Mononuclear cell (primary cell): ENCODE data around the gene TSPAN3. TPM values are rescaled to one million over a fixed set of nuclear protein-coding genes. Genes with fewer than 3 reads are reported as not detected.
A peak's percentile ranks its signal among the peaks of the same experiment; 100 is the strongest.

ENCODE experiments used
- H3K27me3 ChIP-seq: 2 replicates; pipeline ENCODE4 v1.6.0; 2011; ENCODE audit warnings: low read length, control low read depth; ENCODE audit not compliant: insufficient read depth
- H3K4me1 ChIP-seq: 2 replicates; pipeline ENCODE4 v1.5.1; 2011; ENCODE audit warnings: mild to moderate bottlenecking, low read length, control low read depth; ENCODE audit not compliant: insufficient read depth
- H3K4me3 ChIP-seq: 2 replicates; pipeline ENCODE4 v1.5.1; 2011; ENCODE audit warnings: mild to moderate bottlenecking, low read length, moderate library complexity
- H3K9me3 ChIP-seq: 2 replicates; pipeline ENCODE4 v1.5.1; 2011; ENCODE audit warnings: low read depth, mild to moderate bottlenecking, control low read depth, low read length
- total RNA-seq: library from RNA; depleted of rRNA; stranded (reverse); fragments of >200 nt; gene quantifications from one replicate; pipeline ENCODE4 v1.2.3, GENCODE V29; 2012

TSPAN3 gene
- total RNA-seq: 39.9 TPM

DNA sequence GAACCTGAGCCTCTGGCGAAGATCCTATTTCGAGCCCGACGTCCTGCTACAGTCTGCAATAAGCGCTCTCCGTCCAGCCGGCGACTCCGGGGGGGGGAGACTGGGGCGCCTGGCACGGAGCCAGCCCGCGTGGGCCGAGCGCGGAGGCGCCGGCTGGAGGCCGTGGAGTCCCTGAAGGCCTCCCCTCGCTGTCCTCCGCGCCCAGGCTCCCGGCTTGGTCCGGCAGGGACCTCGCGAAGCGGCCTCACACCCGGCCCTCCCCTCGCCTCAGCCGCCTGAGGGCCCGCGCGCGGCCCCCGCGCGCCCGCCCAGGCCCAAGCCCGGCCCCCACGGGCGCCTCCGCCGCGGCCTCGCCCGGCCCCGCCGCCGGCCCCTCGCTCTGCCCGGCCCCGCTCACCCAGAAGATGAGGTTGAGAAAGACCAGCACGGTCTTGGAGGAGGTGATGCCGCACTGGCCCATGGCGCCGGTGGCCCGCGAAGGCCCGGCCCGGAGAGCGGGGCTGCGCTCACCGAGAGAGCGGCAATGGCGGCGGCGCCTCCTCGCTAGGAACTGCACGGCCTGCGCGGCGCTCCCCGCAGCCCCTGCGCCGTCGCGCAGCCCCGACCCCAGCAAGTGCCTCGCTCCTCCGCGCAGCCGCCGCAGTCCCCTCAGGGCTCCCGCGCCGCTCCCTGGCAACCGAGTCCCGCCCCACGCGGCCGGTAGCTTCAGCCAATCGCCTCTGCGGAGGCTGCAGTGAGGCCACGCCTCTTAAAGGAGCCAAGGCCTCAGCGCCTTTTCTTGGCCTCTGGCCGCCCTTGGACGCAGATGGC lies at the start of gene TSPAN3:
TSS of gene TSPAN3 (minus strand) at position 615 of the 810 bp plus-strand sequence. CDS start at position 460, 155 bp downstream.
- H3K27me3 ChIP-seq: no peaks in the 10 kb centered on the region
- H3K9me3 ChIP-seq: no peaks in the 10 kb centered on the region
- peak within 1 kb of the TSS; percentile 63 for H3K4me3 ChIP-seq
- peaks cover 39% of the 10 kb centered on the region for H3K4me1 ChIP-seq

DNA sequence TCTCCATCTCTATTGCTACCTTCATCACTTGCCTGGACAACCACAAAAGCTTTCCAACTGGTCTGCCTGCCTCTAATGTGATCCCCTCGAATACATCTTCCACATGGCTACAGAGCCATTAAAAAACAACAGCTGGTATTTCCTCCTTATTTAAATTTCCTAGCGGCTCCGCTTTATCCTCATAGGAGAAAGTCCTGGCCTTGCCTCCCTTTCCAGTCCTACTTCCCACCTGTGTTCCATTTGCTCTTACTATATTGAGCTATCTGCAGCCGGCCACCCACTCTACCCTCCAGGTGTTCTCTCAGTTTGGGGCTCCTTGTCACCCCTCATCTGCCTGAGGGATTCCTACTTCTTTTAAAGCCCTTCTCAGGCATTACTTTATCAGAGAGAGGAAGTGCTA lies 49.7 kb upstream of the TSPAN3 start:
- Histone ChIP-seq H3K4me1 (peaks cover 3% of the 10 kb centered on the region), H3K9me3 (no peaks in the 10 kb centered on the region), H3K4me3 (no peak overlapping the region), H3K27me3 (no peaks in the 10 kb centered on the region)

DNA sequence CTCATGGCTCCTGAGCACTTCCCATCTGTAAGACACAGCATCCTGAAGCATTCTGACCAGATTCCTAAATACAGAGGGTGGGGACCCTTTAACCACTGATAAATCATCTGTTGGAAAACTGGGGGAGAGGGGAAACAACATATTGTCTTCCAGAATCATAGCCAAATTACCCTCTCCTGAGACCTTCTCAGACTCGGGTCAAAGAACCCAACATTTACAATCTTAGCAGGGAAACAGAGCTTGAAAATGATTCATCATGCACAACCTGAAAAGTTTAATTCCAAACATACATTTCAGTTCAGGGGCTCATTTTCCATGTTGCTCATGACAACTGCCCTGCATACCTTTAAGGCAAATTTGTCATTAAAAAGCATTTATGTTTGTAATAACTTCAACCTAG lies 48.5 kb upstream of the TSPAN3 start:
- Histone ChIP-seq H3K9me3 (no peaks in the 10 kb centered on the region), H3K4me1 (peaks cover 3% of the 10 kb centered on the region), H3K4me3 (no peak overlapping the region), H3K27me3 (no peaks in the 10 kb centered on the region)

DNA sequence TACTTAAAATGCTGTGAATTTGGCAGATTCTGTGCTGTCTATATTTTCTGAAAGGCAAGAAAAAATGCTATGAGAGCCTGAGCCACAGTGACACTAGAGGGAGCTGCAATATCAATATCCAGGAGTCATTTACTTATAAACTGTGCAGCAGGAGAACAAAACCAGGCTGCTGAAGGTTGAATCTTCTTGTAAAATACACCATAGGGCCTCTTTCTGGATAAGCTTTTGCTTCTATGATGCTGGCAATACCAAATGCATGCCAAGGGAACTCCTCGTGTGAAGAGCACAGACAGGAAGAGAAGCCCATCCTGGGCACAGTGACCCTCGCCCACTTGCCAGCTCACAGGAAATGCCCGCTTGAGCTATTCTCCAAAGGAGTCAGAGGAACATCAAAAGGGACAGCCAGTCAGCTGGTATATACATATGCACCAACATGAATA lies 48.0 kb upstream of the TSPAN3 start:
- no peaks in the 10 kb centered on the region for H3K27me3 ChIP-seq
- H3K4me1 ChIP-seq: peaks cover 3% of the 10 kb centered on the region
- H3K4me3 ChIP-seq: no peak overlapping the region
- no peaks in the 10 kb centered on the region for H3K9me3 ChIP-seq

DNA sequence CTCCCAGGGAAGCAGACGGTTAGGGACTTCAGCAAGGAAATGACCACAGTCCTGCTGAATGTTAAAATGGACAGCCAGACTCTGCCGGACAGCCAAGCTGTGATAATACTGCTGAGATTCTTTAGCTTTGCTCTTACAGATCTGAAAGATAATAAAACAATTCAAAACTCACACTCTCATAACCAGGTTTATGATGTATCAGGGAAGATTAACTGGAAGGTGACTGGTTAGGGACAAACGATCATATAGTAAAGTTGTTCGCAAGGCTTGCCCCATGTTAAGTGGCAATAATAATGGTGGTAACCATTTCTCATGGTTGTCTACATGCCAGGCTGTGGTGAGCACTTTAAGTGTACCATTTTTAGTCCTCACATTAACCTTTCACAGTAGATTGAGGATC lies 44.3 kb upstream of the TSPAN3 start:
- no peak overlapping the region for H3K4me3 ChIP-seq
- no peaks in the 10 kb centered on the region for H3K27me3 ChIP-seq
- H3K4me1 ChIP-seq: peaks cover 3% of the 10 kb centered on the region
- no peaks in the 10 kb centered on the region for H3K9me3 ChIP-seq

DNA sequence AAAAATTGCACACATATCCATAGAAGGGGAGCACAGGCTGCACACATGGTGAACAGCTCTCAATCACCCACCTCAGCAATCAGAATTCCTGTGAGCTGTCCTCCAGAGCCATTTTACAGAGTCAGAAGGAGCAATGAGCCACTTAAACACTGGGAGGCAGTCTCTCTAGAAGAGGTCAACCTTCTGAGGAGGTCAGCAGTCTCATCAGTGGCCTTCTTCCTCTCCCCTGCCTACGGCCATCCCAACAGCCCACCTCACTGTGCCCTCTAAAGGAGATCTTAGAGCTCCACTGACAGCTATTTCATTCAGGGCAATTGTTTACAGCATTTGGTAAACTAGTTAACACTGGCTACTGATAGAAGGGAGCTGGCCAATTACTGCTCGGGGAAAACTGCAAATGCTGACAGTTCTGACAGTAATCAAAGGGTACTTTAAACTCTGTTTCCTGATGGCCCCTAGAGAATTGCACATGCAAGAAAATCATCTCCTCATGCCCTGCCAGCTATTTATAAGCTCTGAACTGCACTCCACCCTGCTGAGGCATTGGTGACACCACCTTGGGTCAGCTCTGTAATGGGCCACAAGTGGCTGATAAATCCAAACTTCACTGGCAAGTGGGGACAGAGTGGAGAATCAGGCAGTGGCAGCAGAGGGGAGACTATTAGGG lies 42.1 kb upstream of the TSPAN3 start:
- Histone ChIP-seq H3K9me3 (no peaks in the 10 kb centered on the region), H3K4me3 (no peak overlapping the region), H3K27me3 (no peaks in the 10 kb centered on the region), H3K4me1 (no peaks in the 10 kb centered on the region)

DNA sequence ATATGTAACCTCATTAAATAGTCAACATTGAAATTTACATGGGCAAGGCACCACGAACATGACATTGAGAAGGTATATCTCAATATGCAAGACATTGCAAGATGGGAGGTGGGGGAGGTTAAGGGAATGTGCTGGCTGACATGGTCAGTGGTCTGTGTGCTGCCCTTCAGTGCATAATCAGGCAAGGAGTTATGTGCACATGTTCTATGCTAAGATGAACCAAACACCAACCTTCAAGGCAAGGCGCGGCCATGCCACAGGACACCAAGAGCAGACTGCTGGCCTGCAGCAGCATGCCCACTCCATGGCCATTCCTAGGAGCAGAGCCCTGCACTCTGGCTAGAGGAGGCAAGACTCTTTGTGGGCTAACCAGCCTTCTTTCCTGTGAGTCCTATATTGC lies 40.9 kb upstream of the TSPAN3 start:
- H3K4me3 ChIP-seq: no peak overlapping the region
- no peaks in the 10 kb centered on the region for H3K27me3 ChIP-seq
- no peaks in the 10 kb centered on the region for H3K9me3 ChIP-seq
- no peaks in the 10 kb centered on the region for H3K4me1 ChIP-seq

DNA sequence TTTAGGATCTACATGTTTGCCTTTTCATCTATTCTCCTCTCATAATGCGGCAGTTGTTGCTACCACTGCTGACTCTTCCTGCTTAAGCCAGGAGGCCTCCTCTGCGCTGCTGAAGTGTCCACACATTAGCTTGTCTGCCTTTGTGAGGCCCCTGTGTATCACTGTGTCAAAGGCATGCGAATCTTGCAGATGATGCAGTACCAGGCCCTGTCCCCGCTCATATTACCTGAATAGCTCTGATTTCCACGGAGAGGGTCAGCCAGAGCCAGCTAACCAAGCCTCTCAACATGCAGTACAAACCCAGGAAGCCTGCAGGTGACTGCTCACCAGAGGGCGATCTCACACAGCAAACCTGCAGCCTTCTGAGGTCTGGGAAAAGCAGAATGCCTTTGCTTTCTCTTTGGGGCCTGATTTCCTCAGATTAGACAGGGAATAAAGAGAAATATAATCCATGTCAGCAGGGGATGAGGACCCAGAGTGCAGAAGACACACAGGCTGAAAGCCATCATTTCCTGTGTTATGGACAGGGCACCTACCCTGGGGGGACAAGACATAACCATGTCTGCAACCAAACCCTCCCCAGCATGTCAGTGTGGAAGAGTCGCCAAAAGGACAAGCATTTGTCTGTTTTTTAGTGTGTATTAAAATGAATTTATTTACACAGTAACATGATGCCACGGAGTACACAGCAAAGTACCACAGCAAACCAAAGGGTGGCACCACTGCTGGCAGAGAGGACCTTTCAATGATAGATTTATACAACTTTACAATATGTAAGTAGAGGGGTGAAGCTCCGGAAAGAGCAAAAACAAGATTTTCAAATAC lies 36.8 kb upstream of the TSPAN3 start:
- Histone ChIP-seq H3K4me1 (no peaks in the 10 kb centered on the region), H3K9me3 (no peaks in the 10 kb centered on the region), H3K27me3 (no peaks in the 10 kb centered on the region), H3K4me3 (no peak overlapping the region)

DNA sequence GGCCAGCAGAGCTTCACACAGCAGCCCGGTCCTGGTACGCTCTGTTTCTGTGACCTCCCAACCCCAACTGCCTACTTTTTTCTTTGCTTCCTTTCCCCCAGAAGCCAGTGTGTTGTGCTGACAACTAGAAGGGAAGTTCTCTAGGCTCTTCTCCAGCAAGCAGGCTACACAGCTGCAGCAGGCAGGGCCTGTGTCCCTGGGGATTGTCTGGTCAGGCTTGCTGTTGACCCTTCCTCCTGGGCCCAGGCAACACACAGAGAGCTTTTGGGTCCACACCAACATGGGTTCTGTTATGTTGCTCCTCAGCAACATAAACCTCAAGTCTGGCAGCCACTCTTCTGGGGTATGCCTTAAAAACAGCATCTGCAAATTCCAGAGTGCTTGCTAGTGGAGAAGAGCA lies 36.2 kb upstream of the TSPAN3 start:
- Histone ChIP-seq H3K4me1 (no peaks in the 10 kb centered on the region), H3K27me3 (no peaks in the 10 kb centered on the region), H3K9me3 (no peaks in the 10 kb centered on the region), H3K4me3 (no peak overlapping the region)

DNA sequence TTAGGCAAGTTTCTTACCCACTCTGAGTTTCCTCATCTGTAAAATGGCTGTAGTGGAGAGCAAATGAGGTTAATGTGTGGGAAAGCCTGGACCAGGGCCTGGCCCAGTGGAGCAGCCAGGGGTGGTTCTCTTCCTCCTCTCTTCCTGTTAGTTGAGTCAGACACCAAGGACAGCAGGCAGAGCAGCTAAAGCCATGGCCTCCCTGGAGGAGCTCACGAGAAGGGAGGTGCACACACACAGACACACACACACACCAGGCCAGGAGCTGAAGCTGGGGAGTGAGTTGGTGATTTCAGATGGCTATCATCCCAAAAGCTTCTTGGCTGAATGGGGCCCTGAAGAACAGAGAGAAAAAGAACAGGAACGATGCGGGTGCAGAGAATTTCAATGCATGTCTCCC lies 33.2 kb upstream of the TSPAN3 start:
- Histone ChIP-seq H3K9me3 (no peaks in the 10 kb centered on the region), H3K27me3 (no peaks in the 10 kb centered on the region), H3K4me1 (no peaks in the 10 kb centered on the region), H3K4me3 (no peak overlapping the region)

DNA sequence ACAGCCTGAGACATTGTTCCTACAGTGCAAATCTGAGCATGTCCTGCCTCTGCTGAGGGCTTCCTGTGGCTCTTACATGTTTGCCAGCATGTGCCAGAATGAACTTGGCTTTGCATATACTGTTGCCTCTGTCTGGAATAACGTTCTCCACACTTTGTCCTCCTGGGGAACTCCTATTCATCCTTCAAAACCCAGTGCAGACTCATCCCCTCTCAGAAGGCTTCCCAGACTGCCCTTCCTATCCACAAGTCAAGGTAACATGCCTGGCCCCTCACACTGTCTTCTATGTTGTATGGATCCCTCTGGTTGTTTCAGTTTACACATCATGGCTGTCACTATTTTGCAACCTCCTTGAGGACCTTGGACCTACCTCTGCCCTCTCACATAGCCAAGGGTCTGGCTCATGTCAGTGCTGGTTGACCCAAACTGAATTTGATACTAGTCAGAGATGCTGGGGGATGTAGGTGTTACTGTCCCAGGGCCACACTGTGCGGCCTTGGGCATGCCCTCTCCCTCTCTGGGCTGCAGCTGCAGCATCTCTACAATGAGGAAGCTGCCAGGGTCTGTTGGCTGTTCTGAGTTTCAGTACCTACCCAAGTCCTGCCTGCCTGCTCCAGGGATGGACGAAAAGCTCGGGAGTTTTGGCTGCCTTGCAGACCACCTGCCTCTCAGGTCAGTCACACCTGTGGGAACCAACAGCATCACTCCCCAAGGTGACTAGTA lies 29.0 kb upstream of the TSPAN3 start:
- no peaks in the 10 kb centered on the region for H3K27me3 ChIP-seq
- H3K4me3 ChIP-seq: no peak overlapping the region
- no peaks in the 10 kb centered on the region for H3K9me3 ChIP-seq
- H3K4me1 ChIP-seq: no peaks in the 10 kb centered on the region

DNA sequence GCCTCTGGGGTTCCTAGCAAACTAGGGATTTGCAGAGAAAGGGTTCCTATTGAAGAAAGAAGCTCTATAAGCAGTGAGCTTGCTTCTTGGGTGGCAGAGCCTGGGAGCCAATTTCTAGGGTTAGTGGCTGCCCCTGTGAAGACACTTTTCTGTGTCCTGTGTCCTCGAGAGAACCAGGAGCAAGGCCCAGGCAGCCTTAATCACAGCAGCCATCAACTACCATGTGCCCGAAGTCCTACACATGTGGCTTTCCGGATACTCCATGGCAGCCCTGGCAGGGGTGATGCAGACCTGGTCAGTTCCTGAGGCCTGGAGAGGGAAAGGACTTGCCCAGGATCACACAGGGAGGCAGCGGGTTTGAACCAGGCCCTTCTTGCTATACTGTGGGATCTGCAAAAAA lies 27.7 kb upstream of the TSPAN3 start:
- Histone ChIP-seq H3K27me3 (no peaks in the 10 kb centered on the region), H3K4me3 (no peak overlapping the region), H3K4me1 (no peaks in the 10 kb centered on the region), H3K9me3 (no peaks in the 10 kb centered on the region)

DNA sequence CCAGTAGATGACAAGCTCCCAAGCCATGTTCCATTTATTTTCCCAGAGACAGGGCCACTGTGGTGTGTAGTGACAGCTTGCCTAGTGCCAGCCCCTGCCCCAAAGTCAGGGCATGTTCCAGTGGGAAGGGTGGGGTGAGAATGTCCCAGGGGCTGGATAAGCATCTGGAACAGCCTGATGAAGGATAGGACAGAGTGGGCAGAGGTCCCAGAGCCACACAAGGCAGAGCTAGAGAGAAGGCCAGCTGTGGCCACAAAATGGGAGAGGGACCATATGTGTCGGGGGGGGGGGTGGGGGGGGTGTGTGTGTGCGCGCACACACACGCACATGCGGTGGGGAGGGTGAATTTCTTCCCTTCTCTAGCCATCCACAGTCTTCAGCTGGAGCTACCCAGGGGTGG lies 27.0 kb upstream of the TSPAN3 start:
- H3K4me3 ChIP-seq: no peak overlapping the region
- H3K27me3 ChIP-seq: no peaks in the 10 kb centered on the region
- no peaks in the 10 kb centered on the region for H3K4me1 ChIP-seq

DNA sequence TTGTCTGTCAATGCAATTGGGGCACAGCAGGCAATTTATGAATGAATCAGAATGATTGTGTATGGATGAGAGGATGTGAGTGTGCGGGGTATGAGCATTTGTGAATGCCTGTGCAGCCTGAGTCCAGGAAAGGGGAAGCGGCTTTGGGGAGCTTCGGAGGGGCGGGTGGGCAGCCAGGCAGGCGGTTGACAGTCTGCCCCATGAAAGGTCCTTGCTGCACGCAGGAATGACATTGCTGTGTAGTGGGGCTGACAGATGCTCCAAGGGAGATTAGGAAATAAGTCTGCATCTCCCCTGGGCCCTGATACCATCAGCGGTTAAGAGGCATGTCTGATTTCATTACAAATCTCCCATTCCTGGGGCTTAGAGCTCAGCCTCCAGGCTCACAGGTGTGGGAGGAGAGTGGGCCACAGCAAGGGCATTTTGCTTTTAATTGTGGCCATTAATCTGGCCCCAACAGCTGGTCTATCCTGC lies 26.4 kb upstream of the TSPAN3 start:
- no peaks in the 10 kb centered on the region for H3K27me3 ChIP-seq
- H3K9me3 ChIP-seq: no peaks in the 10 kb centered on the region
- H3K4me1 ChIP-seq: no peaks in the 10 kb centered on the region
- no peak overlapping the region for H3K4me3 ChIP-seq

More for the DNA sequence above, 27.0 kb upstream of the TSPAN3 start:
- no peaks in the 10 kb centered on the region for H3K9me3 ChIP-seq
